Smooth muscle cell (in vitro differentiated cells): Measurements from ENCODE around the gene ACVR2A. TPM values are rescaled to one million over a fixed set of nuclear protein-coding genes. Genes with fewer than 3 reads are reported as not detected.

Experiments used
- DNase-seq: peaks from one replicate; lab custom pipeline; 2025; ENCODE audit not compliant: unreplicated experiment; lab: John Stamatoyannopoulos, UW
- H2AFZ ChIP-seq: fragments of 200-600 bp; sonication (generic); 2 replicates; pipeline ENCODE4 v1.6.0; 2016; ENCODE audit warnings: antibody characterized with exemption, low read depth, mild to moderate bottlenecking
- H3F3A ChIP-seq: fragments of 200-600 bp; sonication (generic); 2 replicates; pipeline ENCODE4 v1.6.0; 2017; ENCODE audit warnings: antibody characterized with exemption, low read depth
- H3K27ac ChIP-seq: fragments of 200-600 bp; sonication (generic); 2 replicates; pipeline ENCODE4 v1.5.1; 2016; ENCODE audit warnings: low read depth, mild to moderate bottlenecking
- H3K27me3 ChIP-seq: fragments of 200-600 bp; sonication (generic); 2 replicates; pipeline ENCODE4 v1.6.1; 2016; ENCODE audit warnings: low read depth, mild to moderate bottlenecking
- H3K36me3 ChIP-seq: fragments of 200-600 bp; sonication (generic); 2 replicates; pipeline ENCODE4 v1.5.1; 2016; ENCODE audit warnings: low read depth
- H3K4me1 ChIP-seq: fragments of 200-600 bp; sonication (generic); 2 replicates; pipeline ENCODE4 v1.5.1; 2016; ENCODE audit warnings: low read depth
- H3K4me2 ChIP-seq: fragments of 200-600 bp; sonication (generic); 2 replicates; pipeline ENCODE4 v1.6.0; 2016; ENCODE audit warnings: mild to moderate bottlenecking
- H3K4me3 ChIP-seq: fragments of 200-600 bp; sonication (generic); 2 replicates; pipeline ENCODE4 v1.5.1; 2016; ENCODE audit warnings: mild to moderate bottlenecking
- H3K79me2 ChIP-seq: fragments of 200-600 bp; sonication (generic); 2 replicates; pipeline ENCODE4 v1.6.0; 2016; ENCODE audit warnings: low read depth, mild to moderate bottlenecking
- H3K9ac ChIP-seq: fragments of 200-600 bp; sonication (generic); 2 replicates; pipeline ENCODE4 v1.6.0; 2016; ENCODE audit warnings: low read depth
- H3K9me3 ChIP-seq: fragments of 200-600 bp; sonication (generic); replicated peaks from 2 replicates; pipeline ENCODE4 v1.5.1; 2016; ENCODE audit warnings: low read depth
- H4K20me1 ChIP-seq: fragments of 200-600 bp; sonication (generic); 2 replicates; pipeline ENCODE4 v1.6.0; 2016; ENCODE audit warnings: low read depth
- CTCF ChIP-seq: fragments of 200-600 bp; sonication (generic); IDR thresholded peaks from 2 replicates; pipeline ENCODE4 v1.5.1; 2017; ENCODE audit warnings: borderline replicate concordance, mild to moderate bottlenecking, antibody characterized with exemption; ENCODE audit not compliant: insufficient read depth, poor library complexity, severe bottlenecking
- WGBS: methylation state at CpG from one replicate; pipeline ENCODE4 v1.1.7; 2016; ENCODE audit warnings: low lambda C conversion rate; 5-methylcytosine and 5-hydroxymethylcytosine counted together
- polyA plus RNA-seq: library from polyadenylated mRNA; unstranded; fragments of >200 nt; fragmentation: Nextera tagmentation; extraction: Ambion mirVana; gene quantifications from 2 replicates; pipeline ENCODE4 v1.2.1, GENCODE V29; 2016
- total RNA-seq: library from RNA; depleted of rRNA; stranded (reverse); fragments of >200 nt; gene quantifications from 2 replicates; pipeline ENCODE4 v1.2.3, GENCODE V29; 2014

Gene ACVR2A
- total and polyA plus RNA-seq, 2 experiments from 2014 or later: 12.4 to 39.7 TPM

GRCh38 chr2:147939313-147939712 is 94.5 kb downstream of the ACVR2A start:
- Histone ChIP-seq H3F3A (no peaks in the 10 kb centered on the region), H3K79me2 (no peaks in the 10 kb centered on the region), H3K36me3 (no peaks in the 10 kb centered on the region), H3K4me3 (no peak overlapping the region), H3K4me2 (no peak overlapping the region), H4K20me1 (no peaks in the 10 kb centered on the region), H2AFZ (no peak overlapping the region), H3K27ac (no peak overlapping the region), H3K9ac (no peak overlapping the region), H3K27me3 (no peaks in the 10 kb centered on the region), H3K4me1 (no peaks in the 10 kb centered on the region), H3K9me3 (no peaks in the 10 kb centered on the region)
- WGBS: 100% methylated on average over 1 of the region's 1 CpG
- no peak for DNase-seq
- TF ChIP-seq CTCF: no peak

GRCh38 chr2:147945660-147946059 is 100.8 kb downstream of the ACVR2A start:
- no peak overlapping the region for H3K4me3 ChIP-seq
- no peak for DNase-seq

GRCh38 chr2:147952118-147952517 is 107.3 kb downstream of the ACVR2A start:
- H4K20me1 ChIP-seq: no peaks in the 10 kb centered on the region
- H3K4me2 ChIP-seq: no peak overlapping the region
- no peak overlapping the region for H2AFZ ChIP-seq
- TF ChIP-seq CTCF: no peak
- no peak overlapping the region for H3K9ac ChIP-seq
- H3F3A ChIP-seq: no peaks in the 10 kb centered on the region
- H3K36me3 ChIP-seq: no peaks in the 10 kb centered on the region
- H3K27me3 ChIP-seq: no peaks in the 10 kb centered on the region
- H3K9me3 ChIP-seq: no peaks in the 10 kb centered on the region
- no peak for DNase-seq
- H3K79me2 ChIP-seq: no peaks in the 10 kb centered on the region
- H3K27ac ChIP-seq: no peak overlapping the region
- H3K4me3 ChIP-seq: no peak overlapping the region
- H3K4me1 ChIP-seq: no peaks in the 10 kb centered on the region

More at GRCh38 chr2:147945660-147946059, 100.8 kb downstream of the ACVR2A start:
- H3K4me2 ChIP-seq: no peak overlapping the region
- H2AFZ ChIP-seq: no peak overlapping the region
- H3K27ac ChIP-seq: no peak overlapping the region
- H4K20me1 ChIP-seq: no peaks in the 10 kb centered on the region
- H3K9ac ChIP-seq: no peak overlapping the region
- H3F3A ChIP-seq: no peaks in the 10 kb centered on the region
- no peak for TF ChIP-seq CTCF
- H3K79me2 ChIP-seq: no peaks in the 10 kb centered on the region
- H3K27me3 ChIP-seq: no peaks in the 10 kb centered on the region
- no peaks in the 10 kb centered on the region for H3K9me3 ChIP-seq
- no peaks in the 10 kb centered on the region for H3K36me3 ChIP-seq
- no peaks in the 10 kb centered on the region for H3K4me1 ChIP-seq
- WGBS: 42% methylated on average over 1 of the region's 1 CpG

GRCh38 chr2:147968571-147968970 is 123.7 kb downstream of the ACVR2A start:
- Histone ChIP-seq H3K79me2 (peaks cover 3% of the 10 kb centered on the region), H2AFZ (no peak overlapping the region), H3K4me2 (no peak overlapping the region), H3K4me3 (no peak overlapping the region), H3F3A (no peaks in the 10 kb centered on the region), H3K27ac (no peak overlapping the region), H3K9ac (no peak overlapping the region), H3K27me3 (no peaks in the 10 kb centered on the region), H3K4me1 (no peaks in the 10 kb centered on the region), H4K20me1 (no peaks in the 10 kb centered on the region), H3K36me3 (peaks cover 18% of the 10 kb centered on the region), H3K9me3 (peaks cover 3% of the 10 kb centered on the region)
- 93% methylated on average over 2 of the region's 2 CpGs for WGBS
- no peak for DNase-seq
- TF ChIP-seq CTCF: no peak
